Stimulated activated CD4-positive, alpha-beta T cell treated with anti-CD3 and anti-CD28 coated beads, TNF-alpha, amount 100 ng/mL, for 24 hours (primary cell): ENCODE results near the gene TSPAN16.

Source experiments
- DNase-seq, 3 experiments: peaks; one replicate each; pipeline ENCODE4 v3.0.0-alpha.2; 2020; ENCODE audit warnings: low read depth in 3 of 3

The TSPAN16 gene, protein sequence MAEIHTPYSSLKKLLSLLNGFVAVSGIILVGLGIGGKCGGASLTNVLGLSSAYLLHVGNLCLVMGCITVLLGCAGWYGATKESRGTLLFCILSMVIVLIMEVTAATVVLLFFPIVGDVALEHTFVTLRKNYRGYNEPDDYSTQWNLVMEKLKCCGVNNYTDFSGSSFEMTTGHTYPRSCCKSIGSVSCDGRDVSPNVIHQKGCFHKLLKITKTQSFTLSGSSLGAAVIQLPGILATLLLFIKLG

DNA sequence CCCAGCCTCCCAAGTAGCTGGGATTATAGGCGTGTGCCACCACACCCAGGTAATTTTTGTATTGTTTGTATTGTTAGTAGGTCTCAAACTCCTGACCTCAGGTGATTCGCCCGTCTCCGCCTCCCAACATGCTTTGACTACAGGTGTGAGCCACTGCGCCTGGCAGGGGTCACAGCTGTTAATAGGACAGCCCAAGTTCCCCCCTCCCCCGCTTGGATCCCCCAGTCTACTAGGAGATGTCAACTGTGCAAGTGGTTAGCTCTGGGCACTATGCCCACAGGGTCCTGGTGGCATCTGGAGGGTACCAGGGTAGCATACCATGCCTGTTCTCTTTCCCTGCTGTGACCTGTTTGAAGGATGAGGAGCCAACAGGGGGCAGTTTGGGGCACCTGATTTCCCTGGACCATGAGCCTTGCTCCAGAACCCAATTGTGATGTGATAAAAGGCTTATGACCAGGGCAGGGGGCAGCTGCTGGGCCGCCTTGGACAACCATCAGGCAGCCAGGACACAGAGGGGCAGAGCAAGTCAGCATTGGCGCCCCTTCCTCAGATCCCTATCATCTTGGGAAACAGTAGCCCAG lies at the start of gene TSPAN16:
TSPAN16 (plus strand) TSS at position 496 of the 581 bp plus-strand sequence. CDS start 138 bp downstream, outside the sequence.
- no peak for DNase-seq

DNA sequence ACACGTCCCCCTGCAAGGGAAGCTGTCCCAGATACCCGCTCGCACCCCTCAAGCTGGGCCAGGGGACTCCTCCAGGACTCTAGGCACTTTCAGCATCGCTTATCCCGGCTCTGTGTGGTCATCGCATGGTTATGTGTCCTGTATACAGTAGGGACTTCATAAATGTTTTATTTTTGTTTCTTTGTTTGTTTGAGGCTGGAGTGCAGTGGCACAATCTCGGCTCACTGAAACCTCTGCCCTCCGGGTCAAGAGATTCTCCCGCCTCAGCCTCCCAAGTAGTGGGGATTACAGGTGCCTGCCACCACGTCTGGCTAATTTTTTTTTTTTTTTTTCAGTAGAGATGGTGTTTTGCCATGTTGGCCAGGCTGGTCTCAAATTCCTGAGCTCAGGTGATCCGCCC lies 49.0 kb upstream of the TSPAN16 start:
- no peak for DNase-seq

DNA sequence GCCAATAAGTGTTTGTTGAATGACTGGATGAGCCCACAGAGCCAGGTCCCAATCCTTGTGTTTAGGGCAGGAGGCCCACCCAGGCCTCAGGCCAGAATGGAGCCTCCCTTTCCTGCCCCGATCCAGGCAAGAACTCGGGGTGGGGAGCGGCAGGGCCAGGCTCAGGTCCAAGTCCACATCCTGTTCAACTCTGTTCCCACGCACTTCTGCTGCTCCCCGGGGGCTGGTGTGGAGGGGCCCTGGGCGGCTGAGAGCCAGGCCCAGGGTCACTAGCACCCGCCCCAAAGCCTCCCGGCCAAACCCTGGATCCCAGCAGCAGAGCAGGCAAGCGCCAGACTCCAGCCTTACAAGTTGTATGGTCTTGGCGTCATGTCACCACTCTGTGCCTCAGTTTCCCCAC lies 48.6 kb upstream of the TSPAN16 start:
- no peak for DNase-seq

DNA sequence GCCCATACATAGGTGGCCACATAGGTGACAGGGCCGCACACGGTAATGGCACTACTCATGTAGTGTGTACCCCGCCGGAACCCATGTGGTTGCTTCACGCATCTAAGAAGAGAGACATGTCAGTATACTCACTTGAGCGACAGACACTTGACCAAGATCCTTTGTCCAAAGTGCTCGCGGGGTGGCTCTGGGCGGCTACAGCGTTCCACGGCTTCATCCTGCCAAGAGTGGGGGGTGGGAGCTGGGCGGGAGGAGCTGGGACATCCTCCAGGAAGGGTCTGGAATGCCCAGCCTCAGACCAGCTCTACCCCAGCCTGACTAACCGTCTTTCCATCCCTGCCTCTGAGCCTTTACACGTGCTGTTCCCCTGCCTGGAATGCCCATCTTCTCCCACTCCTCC lies 48.0 kb upstream of the TSPAN16 start:
- no peak for DNase-seq

DNA sequence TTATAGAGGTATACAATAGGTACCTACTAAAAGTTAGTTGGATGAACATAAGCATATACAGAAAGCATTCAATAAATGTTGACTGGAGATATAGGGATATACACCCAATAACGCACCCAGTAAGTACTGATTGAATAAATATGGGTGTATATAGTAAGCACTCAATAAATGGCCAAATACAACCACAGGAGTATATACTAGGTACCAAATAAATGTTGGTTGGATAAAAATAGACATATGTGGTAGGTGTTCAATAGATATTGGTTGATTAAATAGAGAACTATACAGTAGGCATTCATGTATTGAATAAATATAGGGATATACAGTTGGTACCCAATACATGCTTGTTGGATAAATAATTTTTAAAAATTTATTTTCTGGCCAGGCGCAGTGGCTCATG lies 47.1 kb upstream of the TSPAN16 start:
- DNase-seq: no peak

DNA sequence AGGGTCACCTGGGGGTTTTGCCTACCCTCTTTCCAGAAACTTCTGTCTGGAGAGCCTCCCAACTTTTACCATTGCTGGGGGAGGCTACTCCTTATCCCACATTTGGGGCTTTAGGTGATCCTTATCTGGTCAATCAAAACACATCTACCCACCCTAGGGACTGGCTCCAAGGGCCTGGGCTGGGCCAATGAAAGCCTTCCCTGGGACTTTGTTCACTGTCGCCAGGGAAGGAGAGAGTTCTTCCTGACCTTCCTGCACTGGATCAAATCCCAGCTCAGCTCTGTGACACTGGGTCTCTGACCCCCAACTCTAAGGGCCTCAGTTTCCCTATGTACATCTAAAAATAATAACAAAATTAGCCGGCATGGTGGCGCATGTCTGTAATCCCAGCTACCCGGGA lies 44.7 kb upstream of the TSPAN16 start:
- DNase-seq: no peak

DNA sequence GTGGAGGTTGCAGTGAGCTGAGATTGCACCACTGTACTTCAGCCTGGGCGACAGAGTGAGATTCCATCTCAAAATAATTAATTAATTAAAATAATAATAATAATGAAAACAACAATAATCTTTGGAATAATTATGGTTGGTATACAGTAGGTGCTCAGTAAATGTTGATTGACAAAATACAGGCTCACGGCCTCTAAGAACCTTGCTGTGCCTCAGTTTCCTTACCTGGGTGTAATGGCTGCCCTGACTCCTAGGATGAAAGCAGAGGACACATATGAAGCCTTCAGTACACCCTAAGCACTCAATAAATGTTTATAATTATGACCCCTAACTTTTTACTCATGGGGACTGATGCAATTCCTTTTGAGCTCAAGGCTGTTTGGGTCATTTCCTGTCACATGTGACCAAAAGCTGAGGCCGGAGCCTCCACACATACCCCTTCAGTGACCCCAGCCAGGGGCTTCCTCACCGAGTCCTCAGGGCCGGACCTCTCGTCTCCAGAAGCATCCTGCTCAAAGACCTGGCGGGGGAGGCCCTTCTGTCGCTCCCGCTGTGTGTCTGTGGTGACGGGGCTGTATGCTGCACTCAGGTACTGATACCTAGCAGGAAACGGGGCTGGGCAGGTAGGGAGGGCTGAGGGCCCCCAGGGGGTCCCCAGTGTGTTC lies 44.2 kb upstream of the TSPAN16 start:
- DNase-seq: no peak

DNA sequence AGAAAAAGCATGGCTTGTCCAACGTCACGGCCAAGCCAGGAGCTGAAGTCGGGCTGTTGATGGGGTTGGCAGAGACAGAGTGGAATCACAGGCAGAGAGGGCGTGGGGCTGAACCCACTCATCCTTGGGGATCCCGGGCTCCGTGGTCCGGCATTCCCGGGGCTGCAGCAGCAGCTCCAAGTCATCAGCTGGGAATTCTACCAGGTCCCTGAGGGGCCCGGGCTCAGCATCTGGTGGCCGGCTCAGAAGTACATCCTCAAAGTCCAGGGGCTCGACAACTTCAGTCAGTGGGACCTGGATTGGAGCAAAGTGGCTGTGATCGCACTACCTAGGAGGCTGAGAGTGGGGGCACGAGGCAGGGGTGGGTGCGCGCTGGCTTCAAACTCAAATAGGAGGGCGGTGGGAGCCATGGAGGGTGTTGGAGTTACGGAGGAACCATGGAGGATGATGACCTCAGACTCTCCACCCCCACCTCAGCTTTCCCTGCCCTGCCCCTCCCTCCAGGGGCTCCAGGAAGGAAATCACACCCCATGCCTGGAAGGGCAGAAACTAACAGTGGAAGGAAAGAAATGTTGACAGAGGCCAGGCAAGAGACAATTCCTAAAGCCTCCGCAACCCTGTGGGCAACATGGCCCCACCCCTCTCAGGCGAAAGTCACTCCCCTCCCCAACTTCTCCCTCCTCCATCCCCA lies 43.1 kb upstream of the TSPAN16 start:
- DNase-seq: no peak

DNA sequence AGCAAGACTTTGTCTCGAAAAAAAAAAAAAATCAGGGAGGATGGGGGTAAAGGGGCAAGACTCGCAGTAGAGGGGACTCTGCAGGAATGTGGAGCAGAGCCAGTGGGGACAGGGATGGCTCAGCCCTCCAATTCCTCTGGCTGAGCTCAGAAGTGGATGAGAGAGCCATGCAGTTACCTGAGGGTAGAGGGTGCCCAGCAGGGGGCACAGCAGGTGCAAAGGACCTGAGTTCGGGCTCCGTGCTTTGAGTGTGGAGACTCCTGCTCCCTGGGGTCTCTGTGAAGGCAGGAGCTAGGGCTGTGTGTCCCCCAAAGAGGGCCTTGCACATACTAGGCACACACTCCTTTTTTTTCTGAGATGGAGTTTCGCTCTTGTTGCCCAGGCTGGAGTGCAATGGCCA lies 41.3 kb upstream of the TSPAN16 start:
- no peak for DNase-seq

DNA sequence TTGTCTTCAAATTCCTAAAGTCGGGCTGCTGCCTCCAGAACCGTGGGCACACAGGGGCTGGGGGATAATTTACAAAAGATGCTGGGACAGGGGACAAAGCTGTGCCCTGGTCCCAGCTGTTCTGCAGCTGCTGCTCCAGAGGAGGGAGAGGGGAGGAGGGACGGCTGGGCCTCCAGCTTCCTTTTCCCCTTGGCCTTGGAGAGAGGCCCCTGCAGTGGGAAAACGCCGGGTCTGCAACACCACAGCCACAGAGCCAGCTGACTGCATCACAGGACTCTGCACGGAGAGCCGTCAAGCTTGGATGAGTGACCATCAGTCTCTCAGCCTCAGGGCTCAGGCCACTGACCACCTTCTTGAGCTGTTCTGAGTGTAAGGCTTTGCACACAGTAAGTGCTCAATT lies 39.8 kb upstream of the TSPAN16 start:
- no peak for DNase-seq

DNA sequence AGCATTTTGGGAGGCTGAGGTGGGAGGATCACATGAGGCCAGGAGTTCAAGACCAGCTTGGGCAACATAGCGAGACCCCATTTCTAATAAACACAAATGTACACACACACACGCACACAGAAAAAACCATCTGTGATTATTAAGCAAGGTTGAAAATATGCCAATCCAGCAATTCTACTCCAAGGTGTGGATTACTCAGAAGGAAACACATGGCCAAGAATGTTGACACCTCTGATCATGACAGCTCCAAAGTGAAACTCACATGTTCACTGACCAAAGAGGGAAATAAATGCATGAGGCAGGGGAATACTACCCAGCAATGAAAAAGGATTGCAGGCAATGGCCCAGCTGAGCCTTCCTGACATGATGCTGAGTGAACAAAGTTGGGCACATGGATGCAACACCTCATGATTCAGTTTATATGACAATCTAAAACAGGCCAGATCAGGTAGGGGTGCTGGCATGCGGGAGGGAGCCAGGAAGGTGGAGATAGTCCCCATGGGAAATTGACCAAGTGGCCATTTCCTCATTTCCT lies 38.0 kb upstream of the TSPAN16 start:
- DNase-seq: no peak

DNA sequence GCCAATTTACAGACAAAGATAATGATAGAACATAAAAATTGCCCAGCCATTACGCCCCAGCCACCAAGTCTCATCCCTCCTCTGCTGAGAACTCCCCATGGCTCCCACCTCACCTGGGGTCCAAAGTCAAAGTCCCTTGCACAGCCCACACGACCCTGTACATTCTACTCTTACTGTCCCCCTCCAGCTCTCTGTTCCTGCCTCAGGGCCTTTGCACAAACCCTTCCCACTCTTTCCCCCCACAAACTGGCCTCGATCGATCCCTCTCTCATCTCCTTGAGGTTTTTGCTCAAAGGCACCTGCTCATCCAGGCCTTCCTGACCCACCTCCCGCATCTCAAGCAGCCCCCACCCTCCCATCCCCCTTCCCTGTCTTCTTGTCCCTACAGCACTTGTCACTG lies 35.0 kb upstream of the TSPAN16 start:
- DNase-seq: no peak

DNA sequence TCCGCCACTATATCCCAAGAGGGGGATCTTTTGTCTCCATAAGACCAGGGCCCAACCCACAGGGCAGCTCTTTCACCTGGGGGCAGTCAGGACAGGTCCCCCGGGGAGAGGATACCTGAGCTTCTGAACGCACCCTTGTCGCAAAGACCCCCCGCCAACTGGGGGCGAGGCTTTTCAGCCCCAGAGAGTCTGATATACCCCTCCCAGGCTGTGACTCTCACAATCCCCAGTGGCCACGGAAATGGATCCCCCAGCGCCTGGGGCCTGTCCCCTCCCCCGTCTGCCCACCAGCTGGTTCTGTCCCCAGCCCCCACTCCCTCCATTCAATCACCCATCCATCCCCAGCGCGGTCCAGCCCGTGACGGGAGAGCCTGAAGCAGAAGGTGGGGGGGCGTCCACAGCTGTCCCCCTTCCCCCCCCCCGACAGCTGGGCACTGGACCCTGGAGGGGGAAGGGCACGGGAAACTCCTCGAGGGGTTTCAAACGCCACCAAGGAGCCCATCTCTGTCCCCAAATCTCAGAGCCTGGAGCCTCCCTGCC lies 34.5 kb upstream of the TSPAN16 start:
- no peak for DNase-seq

DNA sequence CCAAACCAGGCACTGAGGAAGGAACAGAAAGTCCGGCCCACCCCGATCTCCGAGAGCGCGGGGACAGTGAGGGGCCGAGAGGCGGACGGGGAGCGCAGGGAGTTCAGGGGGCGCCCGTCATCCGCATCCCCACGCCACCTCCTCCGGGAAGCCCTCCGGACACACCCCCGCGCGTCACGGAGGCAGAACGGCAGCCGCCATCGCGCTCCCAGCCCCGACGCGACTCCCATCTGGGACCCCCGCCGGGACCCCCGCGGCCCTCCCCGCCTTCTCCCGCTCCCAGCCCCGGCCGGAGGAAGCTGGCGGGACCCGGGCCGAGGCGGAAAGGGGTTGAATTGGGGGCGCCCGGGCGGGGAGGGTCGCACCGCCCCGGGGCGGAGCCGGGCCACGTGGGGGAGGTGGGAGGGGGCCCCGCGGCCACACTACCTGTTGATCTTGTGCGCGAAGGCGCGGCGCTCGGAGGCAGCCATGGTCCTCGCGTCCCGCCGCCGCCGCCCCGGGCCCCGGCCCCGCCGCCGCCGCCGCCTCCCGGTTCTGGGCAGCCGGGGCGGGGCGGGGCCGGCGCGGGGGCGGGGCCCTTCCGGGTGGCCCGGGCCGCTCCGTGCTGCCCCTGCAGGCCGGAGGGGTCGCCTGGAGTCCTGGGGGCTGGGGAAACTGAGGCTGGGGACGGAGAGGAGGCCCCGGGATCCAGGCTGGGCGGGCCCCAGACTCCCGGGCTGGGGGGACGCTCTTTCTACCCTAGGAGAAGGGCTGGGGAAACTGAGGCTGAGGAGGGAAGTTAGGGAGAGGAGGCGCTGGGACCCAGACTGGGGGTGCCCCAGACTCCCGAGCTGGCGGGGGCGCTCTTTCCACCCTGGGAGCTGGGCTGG lies 33.8 kb upstream of the TSPAN16 start, which contains the start of gene DOCK6:
DOCK6 (minus strand) TSS at position 554 of the 869 bp plus-strand sequence; CDS start at position 470, 84 bp downstream.
- peak in 1 of 3 experiments; percentile 24 for DNase-seq

DNA sequence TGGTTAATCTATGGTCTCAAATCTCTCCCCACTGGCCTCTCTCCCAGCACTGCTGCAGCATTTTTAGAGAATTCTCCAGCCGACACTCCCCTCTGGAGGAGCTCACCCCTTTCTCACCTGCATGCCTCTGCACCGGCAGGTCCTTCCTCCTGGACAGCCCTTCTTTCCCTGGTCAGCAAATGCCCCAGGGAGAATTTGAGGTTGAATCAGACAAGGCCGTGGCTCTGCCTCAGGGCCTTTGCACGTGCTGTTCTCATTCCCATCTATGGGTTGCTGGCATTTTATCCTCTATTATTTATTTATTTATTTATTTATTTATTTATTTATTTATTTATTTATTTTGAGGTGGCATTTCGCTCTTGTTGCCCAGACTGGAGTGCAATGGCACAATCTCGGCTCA lies 32.2 kb upstream of the TSPAN16 start:
- DNase-seq: no peak

DNA sequence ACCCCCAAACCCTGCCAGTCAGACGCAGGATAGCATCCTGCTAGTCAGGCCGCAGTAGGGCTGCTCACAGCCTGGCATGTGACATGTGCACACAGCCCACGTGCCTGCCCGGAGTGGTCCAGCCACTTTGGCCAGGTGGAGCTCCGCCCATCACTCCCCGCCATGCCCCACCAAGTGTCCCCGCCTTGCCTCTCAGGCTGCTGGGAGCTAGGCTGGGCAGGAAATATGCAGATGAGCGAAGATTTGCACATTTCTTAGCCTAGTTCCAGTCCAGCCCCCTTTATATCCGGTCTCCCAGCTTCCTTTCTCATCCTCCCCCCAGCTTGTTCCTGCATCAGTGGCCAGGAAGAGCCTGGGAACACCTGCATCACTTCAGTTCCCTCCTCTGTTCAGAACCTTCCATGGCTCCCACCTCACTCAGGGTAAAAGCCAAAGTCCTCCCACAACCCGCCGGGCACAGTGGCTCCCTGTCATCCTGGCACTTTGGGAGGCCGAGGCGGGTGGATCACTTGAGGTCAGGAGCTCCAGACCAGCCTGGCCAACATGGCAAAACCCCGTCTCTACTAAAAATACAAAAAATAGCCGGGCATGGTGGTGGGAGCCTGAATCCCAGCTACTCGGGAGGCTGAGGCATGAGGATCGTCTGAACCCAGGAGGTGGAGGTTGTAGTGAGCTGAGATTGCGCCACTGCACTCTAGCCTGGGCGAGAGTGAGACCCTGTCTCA lies 31.3 kb upstream of the TSPAN16 start:
- DNase-seq: no peak

DNA sequence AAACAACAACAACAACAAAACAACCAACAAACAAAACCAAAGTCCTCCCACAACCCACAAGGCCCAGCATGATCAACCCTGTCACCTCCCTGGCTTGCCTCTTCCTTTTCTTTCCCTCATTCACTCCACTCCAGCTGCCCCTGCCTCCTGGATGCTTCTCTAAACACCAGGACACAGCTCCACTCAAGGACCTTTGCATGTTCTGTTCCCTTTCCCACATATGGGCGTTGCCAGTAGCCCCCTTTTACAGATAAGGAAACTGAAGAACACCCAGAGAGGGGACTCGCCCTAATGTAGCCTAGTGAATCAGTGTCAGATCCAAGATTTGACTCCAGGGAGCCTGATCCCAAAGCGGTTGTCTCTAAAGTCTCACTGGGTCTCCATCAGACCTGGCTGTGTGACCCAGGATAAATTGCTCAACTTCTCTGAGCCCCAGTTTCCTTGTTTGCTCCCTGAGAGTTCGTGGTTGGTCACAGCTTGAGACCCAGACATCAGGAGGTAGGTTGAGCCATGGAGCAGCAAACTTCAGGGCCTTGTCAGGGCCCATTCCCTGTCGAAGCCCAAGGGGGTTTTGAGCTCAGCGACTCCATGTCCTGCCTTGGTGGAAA lies 30.7 kb upstream of the TSPAN16 start:
- no peak for DNase-seq

DNA sequence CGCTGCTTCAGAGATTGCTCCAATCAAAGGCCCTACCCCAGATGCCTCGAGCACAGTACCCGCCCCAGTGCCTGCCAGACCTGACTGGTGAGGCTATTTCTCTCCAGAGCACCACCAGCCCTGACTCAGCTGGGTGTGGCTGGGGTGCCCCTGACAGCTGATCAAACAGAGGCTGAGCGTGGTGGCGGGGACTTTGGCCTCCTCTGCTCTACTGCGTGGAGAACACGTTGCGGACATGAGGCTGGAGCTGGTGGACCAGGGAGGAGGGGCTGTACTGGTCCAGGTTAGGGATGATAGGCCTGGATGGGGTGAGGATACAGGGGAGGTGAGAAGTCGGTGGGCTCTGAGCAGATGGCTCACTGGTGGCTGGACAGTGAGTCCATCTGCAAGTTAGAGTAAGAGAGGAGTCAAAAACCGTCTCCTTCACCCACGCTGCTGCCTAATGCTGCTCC lies 30.1 kb upstream of the TSPAN16 start:
- no peak for DNase-seq

DNA sequence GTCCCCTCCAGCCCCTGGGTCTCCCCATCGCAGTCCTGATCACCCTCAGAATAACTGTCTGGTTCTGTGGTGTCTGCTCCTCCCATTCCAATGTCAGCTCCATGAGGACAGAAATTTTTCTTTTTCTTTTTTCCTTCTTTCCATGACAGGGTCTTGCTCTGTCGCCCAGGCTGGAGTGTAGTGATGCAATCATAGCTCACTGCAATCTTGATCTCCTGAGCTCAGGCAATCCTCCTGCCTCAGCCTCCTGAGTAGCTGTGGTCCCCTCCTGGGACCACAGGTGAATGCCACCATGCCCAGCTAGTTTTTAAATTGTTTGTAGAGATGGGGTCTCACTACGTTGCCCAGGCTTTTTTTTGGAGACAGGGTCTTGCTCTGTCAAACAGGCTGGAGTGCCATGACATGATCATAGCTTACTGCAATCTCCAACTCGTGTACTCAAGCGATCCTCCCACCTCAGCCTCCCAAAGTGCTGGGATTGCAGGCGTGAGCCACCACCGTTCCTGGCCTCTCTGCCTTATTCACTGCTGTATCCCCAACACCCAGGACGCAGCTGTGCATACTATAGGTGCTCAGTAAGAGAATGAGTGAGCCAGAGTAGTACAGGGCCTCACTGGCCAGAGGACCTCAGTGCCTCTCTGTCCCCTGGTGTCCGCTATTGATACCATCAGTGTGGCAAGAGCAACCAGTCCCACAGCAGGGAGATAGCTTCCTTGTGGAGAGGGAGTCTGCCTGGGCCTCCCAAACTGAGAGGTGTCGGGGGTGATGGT lies 28.5 kb upstream of the TSPAN16 start:
- DNase-seq: no peak
